Karpas-422 (cell line): ENCODE measurements around the gene FOLH1. TPM values are rescaled to one million over a fixed set of nuclear protein-coding genes. Genes with fewer than 3 reads are reported as not detected.
"Not testable (repeated sequence)": the region's sequence is repeated elsewhere in the genome, so short reads cannot be mapped to it uniquely, and the experiment has no call there.

Experiments used
- DNase-seq: peaks from one replicate; pipeline ENCODE4 v3.0.0-alpha.2; 2015
- H2AFZ ChIP-seq: fragments of 200-600 bp; sonication (generic); 2 replicates; pipeline ENCODE4 v1.6.1; 2014; ENCODE audit warnings: antibody characterized with exemption, low read length, mixed read lengths
- H3K27ac ChIP-seq: fragments of 200-600 bp; sonication (generic); 2 replicates; pipeline ENCODE4 v1.5.1; 2014; ENCODE audit warnings: mild to moderate bottlenecking, low read length, moderate library complexity
- H3K27me3 ChIP-seq: fragments of 200-600 bp; sonication (generic); 2 replicates; pipeline ENCODE4 v1.6.1; 2014; ENCODE audit warnings: low read length, mixed read lengths
- H3K36me3 ChIP-seq: fragments of 200-600 bp; sonication (generic); 2 replicates; pipeline ENCODE4 v1.6.1; 2014; ENCODE audit warnings: low read length, mixed read lengths; ENCODE audit not compliant: insufficient read depth
- H3K4me1 ChIP-seq: fragments of 200-600 bp; sonication (generic); 2 replicates; pipeline ENCODE4 v1.6.1; 2014; ENCODE audit warnings: mild to moderate bottlenecking, low read length, mixed read lengths
- H3K4me2 ChIP-seq: fragments of 200-600 bp; sonication (generic); 2 replicates; pipeline ENCODE4 v1.6.1; 2014; ENCODE audit warnings: low read length, low read depth, mild to moderate bottlenecking; ENCODE audit not compliant: poor library complexity, severe bottlenecking
- H3K4me3 ChIP-seq: fragments of 200-600 bp; sonication (generic); 2 replicates; pipeline ENCODE4 v1.5.1; 2014; ENCODE audit warnings: mild to moderate bottlenecking, antibody characterized with exemption, low read length, mixed read lengths
- H3K79me2 ChIP-seq: fragments of 200-600 bp; sonication (generic); 2 replicates; pipeline ENCODE4 v1.6.1; 2014; ENCODE audit warnings: mild to moderate bottlenecking, low read length, mixed read lengths
- H3K9ac ChIP-seq: fragments of 200-600 bp; sonication (generic); 2 replicates; pipeline ENCODE4 v1.6.0; 2014; ENCODE audit warnings: low read length
- H3K9me2 ChIP-seq: fragments of 200-600 bp; sonication (generic), shearing (Covaris generic); replicated peaks from 2 replicates; pipeline ENCODE4 v1.6.0; 2014; ENCODE audit warnings: mild to moderate bottlenecking, low read length, moderate library complexity; ENCODE audit not compliant: insufficient read depth
- H3K9me3 ChIP-seq: fragments of 300-700, 200-600 bp; sonication (generic); 2 replicates; pipeline ENCODE4 v1.6.1; 2014; ENCODE audit warnings: low read length, mixed read lengths
- H4K20me1 ChIP-seq: fragments of 200-600 bp; sonication (generic); 2 replicates; pipeline ENCODE4 v1.6.1; 2014; ENCODE audit warnings: mild to moderate bottlenecking, antibody characterized with exemption, low read length, low read depth; ENCODE audit not compliant: insufficient read depth
- total RNA-seq: library from RNA; depleted of rRNA; stranded (reverse); fragments of >200 nt; shearing (Covaris generic); gene quantifications from 2 replicates; pipeline ENCODE4 v1.2.3, GENCODE V29; 2014; ENCODE audit warnings: low replicate concordance; rRNA removed

Gene FOLH1
- not detected in 2 replicates for total RNA-seq

DNA sequence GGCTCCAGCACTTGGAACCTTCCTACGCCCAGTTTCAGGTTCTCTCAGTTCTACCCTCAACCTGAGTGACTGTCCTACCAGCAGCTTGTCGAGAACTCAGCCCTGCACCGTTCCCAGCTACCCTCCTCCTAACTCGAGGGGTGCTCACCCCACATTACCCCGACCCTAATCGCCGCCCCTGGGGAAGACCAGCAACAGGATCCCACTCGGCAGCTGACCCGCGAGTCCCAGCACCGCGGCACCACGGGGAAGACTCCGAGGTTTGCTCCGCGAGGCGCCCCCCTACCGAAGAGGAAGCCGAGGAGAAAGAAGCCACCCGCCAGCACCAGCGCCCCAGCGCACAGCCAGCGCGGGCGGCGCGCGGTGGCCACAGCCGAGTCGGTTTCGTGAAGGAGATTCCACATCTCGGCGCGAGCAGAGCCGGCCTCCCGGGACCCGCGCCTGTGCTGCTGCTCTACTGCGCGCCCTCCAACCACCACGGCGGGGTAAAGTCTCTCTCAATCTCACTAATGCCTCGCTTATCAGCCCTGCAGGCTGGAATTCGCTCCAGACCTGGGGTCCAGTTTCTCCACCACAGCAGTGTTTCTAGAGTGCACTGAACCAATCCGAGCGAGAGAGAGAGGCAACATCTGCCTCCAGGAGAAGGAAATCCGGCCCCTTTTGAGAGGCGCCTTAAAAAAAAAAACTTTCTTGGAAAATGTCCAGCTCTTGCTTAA lies at the start of gene FOLH1:
Gene FOLH1 (minus strand): TSS at position 597 of the 716 bp plus-strand sequence. CDS start 193 bp downstream, at position 404.
- no peaks in the 10 kb centered on the region for H3K27me3 ChIP-seq
- no peaks in the 10 kb centered on the region for H3K79me2 ChIP-seq
- H4K20me1 ChIP-seq = no peaks in the 10 kb centered on the region
- no peaks in the 10 kb centered on the region for H3K36me3 ChIP-seq
- H2AFZ ChIP-seq = no peak within 1 kb of the TSS
- no peak within 1 kb of the TSS for H3K4me3 ChIP-seq
- H3K4me1 ChIP-seq = no peaks in the 10 kb centered on the region
- no peak for DNase-seq
- no peak within 1 kb of the TSS for H3K9ac ChIP-seq
- no peak within 1 kb of the TSS for H3K27ac ChIP-seq
- no peak within 1 kb of the TSS for H3K4me2 ChIP-seq
- H3K9me3 ChIP-seq = no peaks in the 10 kb centered on the region
- H3K9me2 ChIP-seq = no peaks in the 10 kb centered on the region

DNA sequence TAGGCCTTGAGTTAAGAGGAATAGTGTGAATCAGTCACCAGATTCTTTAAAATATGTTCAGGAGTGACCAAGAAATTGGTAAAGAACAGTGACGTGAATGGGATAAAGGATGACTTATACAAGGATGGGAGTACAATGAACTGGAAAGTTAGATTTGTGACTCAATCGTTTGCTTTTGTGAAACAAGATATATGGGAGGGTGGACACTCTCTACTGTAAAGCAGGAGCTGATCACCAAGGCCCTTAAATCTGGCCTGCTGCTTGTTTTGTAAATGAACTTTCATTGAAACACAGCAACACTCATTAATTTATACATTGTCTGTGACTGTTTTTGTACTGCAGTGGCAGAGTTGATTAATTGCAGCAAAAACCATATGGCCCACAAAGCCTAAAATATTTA lies 46.7 kb upstream of the FOLH1 start:
- not testable (repeated sequence) for H3K9me3 ChIP-seq, H3K4me2 ChIP-seq, H3K4me1 ChIP-seq, H3K27me3 ChIP-seq, H3K9me2 ChIP-seq, H3K79me2 ChIP-seq, H3K4me3 ChIP-seq, H4K20me1 ChIP-seq, H2AFZ ChIP-seq, DNase-seq, H3K36me3 ChIP-seq, H3K9ac ChIP-seq, H3K27ac ChIP-seq

DNA sequence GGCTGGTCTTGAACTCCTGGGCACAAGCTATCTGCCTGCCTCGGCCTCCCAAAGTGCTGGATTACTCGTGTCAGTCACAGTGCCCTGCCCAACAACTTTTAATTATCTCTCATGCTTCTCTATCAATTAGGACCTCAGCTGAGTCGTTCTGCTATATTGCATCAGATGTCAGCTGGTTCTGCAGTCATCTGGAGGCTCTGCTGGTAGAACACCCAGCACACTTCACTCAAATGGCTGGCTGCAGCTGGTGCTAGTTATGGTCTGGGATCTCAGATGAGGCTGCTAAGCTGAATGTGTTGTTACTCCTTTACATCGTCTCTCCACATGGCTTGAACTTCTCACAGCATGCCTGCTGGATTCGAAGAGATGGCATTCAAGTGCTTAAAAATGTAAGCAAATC lies 42.8 kb upstream of the FOLH1 start:
- not testable (repeated sequence) for H3K9me3 ChIP-seq, H3K4me3 ChIP-seq, DNase-seq, H3K4me1 ChIP-seq, H4K20me1 ChIP-seq, H3K9ac ChIP-seq, H3K4me2 ChIP-seq, H3K9me2 ChIP-seq, H3K79me2 ChIP-seq, H3K27me3 ChIP-seq, H3K27ac ChIP-seq, H3K36me3 ChIP-seq, H2AFZ ChIP-seq

DNA sequence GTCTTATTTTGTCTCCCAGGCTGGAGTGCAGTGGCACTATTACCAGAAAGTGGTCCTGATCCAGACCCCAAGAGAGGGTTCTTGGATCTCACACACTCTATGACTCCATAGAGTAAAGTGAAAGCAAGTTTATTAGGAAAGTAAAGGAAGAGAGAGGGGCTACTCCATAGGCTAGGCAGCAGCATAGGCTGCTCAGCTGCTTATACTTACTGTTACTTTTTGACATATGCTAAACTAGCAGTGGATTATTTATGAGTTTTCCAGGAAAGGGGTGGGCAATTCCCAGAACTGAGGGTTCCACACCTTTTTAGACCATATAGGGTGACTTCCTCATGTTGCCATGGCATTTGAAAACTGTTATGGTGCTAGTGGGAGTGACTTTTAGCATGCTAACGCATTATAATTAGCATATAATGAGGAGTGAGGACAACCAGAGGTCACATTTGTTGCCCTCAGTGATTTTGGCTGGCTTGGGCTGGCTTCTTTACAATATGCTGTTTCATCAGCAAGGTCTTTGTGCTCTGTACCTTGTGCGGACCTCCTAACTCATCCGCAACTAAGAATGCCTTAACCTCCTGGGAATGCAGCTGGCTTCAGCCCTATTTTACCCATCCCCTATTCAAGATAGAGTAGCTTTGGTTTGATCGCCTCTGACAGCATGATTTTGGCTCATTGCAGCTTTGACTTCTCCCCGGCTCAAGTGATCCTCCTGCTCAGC lies 42.2 kb upstream of the FOLH1 start:
- H3K4me1 ChIP-seq, H3K4me2 ChIP-seq, H3K79me2 ChIP-seq, H3K27ac ChIP-seq, H3K27me3 ChIP-seq, H3K9ac ChIP-seq, DNase-seq, H4K20me1 ChIP-seq, H3K9me3 ChIP-seq, H3K9me2 ChIP-seq, H3K36me3 ChIP-seq, H2AFZ ChIP-seq, H3K4me3 ChIP-seq: not testable (repeated sequence)

DNA sequence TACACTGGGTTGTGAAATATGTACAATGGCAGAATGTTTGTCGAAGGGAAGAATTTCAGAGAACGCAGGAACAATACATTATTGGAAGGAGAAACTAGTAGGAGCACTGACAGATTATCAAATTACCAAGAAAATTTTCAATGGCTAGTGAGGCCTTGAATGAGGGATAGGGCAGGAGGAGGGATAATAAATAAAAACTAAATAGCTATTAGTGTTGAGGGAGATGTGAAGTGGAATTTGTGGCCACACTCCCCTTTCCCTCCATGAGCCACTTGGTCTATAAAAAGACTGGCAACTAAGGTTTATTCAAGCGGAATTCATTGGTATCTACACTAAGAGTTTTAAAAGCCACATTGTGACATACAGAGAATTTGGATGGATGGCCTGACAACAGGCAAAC lies 41.0 kb upstream of the FOLH1 start:
- not testable (repeated sequence) for H3K79me2 ChIP-seq, H4K20me1 ChIP-seq, H3K27ac ChIP-seq, H2AFZ ChIP-seq, H3K4me1 ChIP-seq, H3K36me3 ChIP-seq, H3K9me3 ChIP-seq, DNase-seq, H3K27me3 ChIP-seq, H3K4me3 ChIP-seq, H3K9ac ChIP-seq, H3K4me2 ChIP-seq, H3K9me2 ChIP-seq

DNA sequence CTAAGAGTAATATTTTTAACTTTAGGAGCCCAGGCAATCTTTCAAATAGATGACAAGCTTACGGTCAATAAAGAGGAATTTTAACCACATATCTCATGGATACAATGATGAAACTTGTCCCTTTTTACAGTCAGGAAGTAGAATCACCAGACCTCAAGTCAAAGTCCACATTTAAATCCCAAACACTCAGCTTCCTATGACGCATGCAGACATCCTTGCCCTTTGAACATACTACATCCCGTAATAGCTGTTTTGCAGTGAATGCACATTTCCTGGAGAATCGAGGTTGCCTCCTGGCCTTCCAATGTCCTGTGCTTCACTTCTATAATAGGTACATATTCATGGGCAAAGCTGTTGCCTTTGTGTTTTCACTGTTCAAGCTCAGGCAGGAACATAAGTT lies 25.3 kb upstream of the FOLH1 start:
- not testable (repeated sequence) for H2AFZ ChIP-seq, H3K79me2 ChIP-seq, H3K4me1 ChIP-seq, H3K27ac ChIP-seq, H3K4me3 ChIP-seq, H3K9me3 ChIP-seq, DNase-seq, H4K20me1 ChIP-seq, H3K27me3 ChIP-seq, H3K9me2 ChIP-seq, H3K4me2 ChIP-seq, H3K36me3 ChIP-seq, H3K9ac ChIP-seq

DNA sequence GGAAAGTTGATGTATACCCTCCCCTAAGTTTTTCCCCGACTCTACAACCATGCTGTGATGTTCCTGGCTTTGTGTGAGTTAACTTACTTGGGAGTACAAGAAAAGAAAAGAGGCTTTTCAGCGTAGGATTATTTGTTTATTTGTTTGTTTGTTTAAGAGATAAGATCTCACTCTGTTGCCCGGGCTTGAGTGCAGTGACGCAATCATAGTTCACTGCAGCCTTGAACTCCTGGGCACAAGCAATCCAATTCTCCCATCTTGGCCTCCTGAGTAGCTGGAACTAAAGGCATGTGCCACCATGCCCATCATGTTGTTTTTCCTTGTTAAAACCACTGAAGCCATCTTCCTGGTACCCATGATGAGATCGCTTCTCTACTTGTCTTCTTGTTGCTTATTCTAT lies 24.6 kb upstream of the FOLH1 start:
- H3K27me3 ChIP-seq, H3K27ac ChIP-seq, H2AFZ ChIP-seq, H3K4me1 ChIP-seq, H3K36me3 ChIP-seq, H3K4me2 ChIP-seq, H3K9me2 ChIP-seq, H3K79me2 ChIP-seq, H3K9me3 ChIP-seq, H3K9ac ChIP-seq, H4K20me1 ChIP-seq, DNase-seq, H3K4me3 ChIP-seq: not testable (repeated sequence)

DNA sequence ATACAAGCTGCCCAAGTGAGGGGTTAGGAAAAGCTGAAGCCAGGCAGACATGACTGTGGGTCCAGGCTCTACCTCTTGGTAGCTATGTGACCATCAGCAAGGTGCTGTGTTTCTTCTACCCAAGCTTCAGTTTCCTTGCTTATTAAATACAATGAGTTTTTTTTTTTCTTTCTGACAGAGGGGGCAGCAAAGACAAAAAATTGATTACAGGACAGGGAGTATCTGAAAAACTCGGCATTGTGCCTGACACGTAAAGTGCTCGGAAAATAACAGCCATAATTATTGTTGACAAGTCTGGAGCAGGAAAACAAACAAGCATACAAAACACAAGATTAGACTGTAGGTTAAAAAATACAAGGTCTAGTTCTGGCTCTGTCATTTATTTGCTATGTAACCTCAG lies 23.3 kb upstream of the FOLH1 start:
- H3K4me2 ChIP-seq, H4K20me1 ChIP-seq, H3K9ac ChIP-seq, H3K36me3 ChIP-seq, H3K27me3 ChIP-seq, H3K4me1 ChIP-seq, DNase-seq, H3K4me3 ChIP-seq, H3K9me3 ChIP-seq, H3K79me2 ChIP-seq, H3K27ac ChIP-seq, H3K9me2 ChIP-seq, H2AFZ ChIP-seq: not testable (repeated sequence)
